Measurements from ENCODE around the gene ITGBL1. TPM values are rescaled to one million over a fixed set of nuclear protein-coding genes. Genes with fewer than 3 reads are reported as not detected.

ITGBL1 gene
- total and polyA plus RNA-seq, 8 donors = 0.53 to 36.6 (median 4.8) TPM; not detected in 1

GRCh38 chr13:101579281-101579802, 126.9 kb downstream of the ITGBL1 start:
- H3K27me3 ChIP-seq = no peaks in the 10 kb centered on the region
- DNase-seq = peak in 1 of 2 donors; percentile 41
- no peak overlapping the region for H3K27ac ChIP-seq
- no peaks in the 10 kb centered on the region for H3K36me3 ChIP-seq
- TF ChIP-seq POLR2A (IDR thresholded peaks at IDR 0.05) (no peak), EP300 (IDR thresholded peaks at IDR 0.05) (no peak), POLR2AphosphoS5 (IDR thresholded peaks at IDR 0.05) (no peak), CTCF (IDR thresholded peaks at IDR 0.05) (no peak)
- no peaks in the 10 kb centered on the region for H3K9me3 ChIP-seq
- intact Hi-C loops (cut with DNase I; ENCODE audit: low total_unique reads) = no loop called here
- H3K4me3 ChIP-seq = no peak overlapping the region
- WGBS, 5 donors = 13 to 23% (median 19%) methylated on average over 4 of the region's 4 CpGs
- H3K4me1 ChIP-seq = peaks cover 0 to 10% (median 2%) of the 10 kb centered on the region in 4 donors

- no peak overlapping the region for H3K27ac ChIP-seq
- DNase-seq = no peak
- no peak overlapping the region for H3K4me3 ChIP-seq
- TF ChIP-seq EP300 (IDR thresholded peaks at IDR 0.05) (no peak), CTCF (IDR thresholded peaks at IDR 0.05) (no peak), POLR2AphosphoS5 (IDR thresholded peaks at IDR 0.05) (no peak), POLR2A (IDR thresholded peaks at IDR 0.05) (no peak)
- intact Hi-C loops (cut with DNase I; ENCODE audit: low total_unique reads) = no loop called here
- peaks cover 0 to 4% (median under 1%) of the 10 kb centered on the region in 4 donors for H3K4me1 ChIP-seq
- no peaks in the 10 kb centered on the region for H3K9me3 ChIP-seq
- H3K27me3 ChIP-seq = no peaks in the 10 kb centered on the region
- H3K36me3 ChIP-seq = no peaks in the 10 kb centered on the region
Observed at GRCh38 chr13:101584331-101584730, 131.9 kb downstream of the ITGBL1 start.

DNA sequence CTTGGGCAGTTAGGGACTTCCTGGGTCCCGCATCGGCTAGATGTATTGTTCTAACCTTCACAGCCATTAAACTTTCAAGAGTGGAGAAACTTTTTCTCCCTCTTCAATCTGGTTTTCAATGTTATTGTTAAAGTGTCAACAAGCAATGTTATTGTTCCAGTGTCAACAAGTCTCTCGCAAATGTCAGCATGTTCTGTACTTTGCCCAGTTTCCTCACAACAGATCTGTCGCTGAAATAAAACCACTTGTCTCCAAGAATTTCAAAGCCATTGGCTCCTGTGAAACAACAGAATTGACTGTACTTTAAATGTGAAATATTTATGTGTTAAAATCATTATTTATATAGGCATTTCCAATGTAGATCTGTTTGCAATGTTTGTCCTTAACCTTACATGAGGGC, 138.0 kb downstream of the ITGBL1 start:
- no peaks in the 10 kb centered on the region for H3K36me3 ChIP-seq
- peaks cover 0 to 8% (median 2%) of the 10 kb centered on the region in 4 donors for H3K9me3 ChIP-seq
- TF ChIP-seq EP300 (IDR thresholded peaks at IDR 0.05) (no peak), CTCF (IDR thresholded peaks at IDR 0.05) (no peak), POLR2A (IDR thresholded peaks at IDR 0.05) (no peak), POLR2AphosphoS5 (IDR thresholded peaks at IDR 0.05) (no peak)
- intact Hi-C loops (cut with DNase I; ENCODE audit: low total_unique reads) = no loop called here
- H3K4me1 ChIP-seq = no peaks in the 10 kb centered on the region
- H3K27me3 ChIP-seq = no peaks in the 10 kb centered on the region
- WGBS, 5 donors = 27 to 66% (median 48%) methylated on average over 4 of the region's 4 CpGs
- no peak overlapping the region for H3K4me3 ChIP-seq
- H3K27ac ChIP-seq = no peak overlapping the region
- no peak for DNase-seq

- TF ChIP-seq CTCF (IDR thresholded peaks at IDR 0.05) (no peak), POLR2AphosphoS5 (IDR thresholded peaks at IDR 0.05) (no peak), POLR2A (IDR thresholded peaks at IDR 0.05) (no peak), EP300 (IDR thresholded peaks at IDR 0.05) (no peak)
- intact Hi-C loops (cut with DNase I; ENCODE audit: low total_unique reads) = no loop called here
- 73 to 85% (median 81%) methylated on average over 5 of the region's 5 CpGs for WGBS, 5 donors
- DNase-seq = no peak
- H3K36me3 ChIP-seq = no peaks in the 10 kb centered on the region
- H3K4me1 ChIP-seq = no peaks in the 10 kb centered on the region
- no peak overlapping the region for H3K4me3 ChIP-seq
- no peaks in the 10 kb centered on the region for H3K27me3 ChIP-seq
- peaks cover 0 to 8% (median 2%) of the 10 kb centered on the region in 4 donors for H3K9me3 ChIP-seq
- no peak overlapping the region for H3K27ac ChIP-seq
Observed at GRCh38 chr13:101594936-101595335, 142.5 kb downstream of the ITGBL1 start.

Measured in stomach (tissue), 9 donors.